B cell (primary cell): ENCODE measurements around the gene RAB30.

Experiments used
- CTCF ChIP-seq: fragments of 200-600 bp; IDR thresholded peaks from one replicate; pipeline ENCODE4 v1.8.0; 2022; ENCODE audit warnings: antibody characterized with exemption, mild to moderate bottlenecking
- EZH2 ChIP-seq: IDR thresholded peaks from 2 replicates; pipeline ENCODE4 v1.6.1; 2012; ENCODE audit warnings: borderline replicate concordance, low read depth, mild to moderate bottlenecking, moderate library complexity, low read length; ENCODE audit not compliant: insufficient read depth, poor library complexity, severe bottlenecking

- TF ChIP-seq CTCF (no peak), EZH2 (no peak)
These were observed 899 bp upstream of the RAB30 start for GRCh38 chr11:83072350-83073242.
